Measurements from ENCODE around the gene RNF150.
"Not testable (repeated sequence)": the region's sequence is repeated elsewhere in the genome, so short reads cannot be mapped to it uniquely, and the experiment has no call there.

Gene RNF150

DNA sequence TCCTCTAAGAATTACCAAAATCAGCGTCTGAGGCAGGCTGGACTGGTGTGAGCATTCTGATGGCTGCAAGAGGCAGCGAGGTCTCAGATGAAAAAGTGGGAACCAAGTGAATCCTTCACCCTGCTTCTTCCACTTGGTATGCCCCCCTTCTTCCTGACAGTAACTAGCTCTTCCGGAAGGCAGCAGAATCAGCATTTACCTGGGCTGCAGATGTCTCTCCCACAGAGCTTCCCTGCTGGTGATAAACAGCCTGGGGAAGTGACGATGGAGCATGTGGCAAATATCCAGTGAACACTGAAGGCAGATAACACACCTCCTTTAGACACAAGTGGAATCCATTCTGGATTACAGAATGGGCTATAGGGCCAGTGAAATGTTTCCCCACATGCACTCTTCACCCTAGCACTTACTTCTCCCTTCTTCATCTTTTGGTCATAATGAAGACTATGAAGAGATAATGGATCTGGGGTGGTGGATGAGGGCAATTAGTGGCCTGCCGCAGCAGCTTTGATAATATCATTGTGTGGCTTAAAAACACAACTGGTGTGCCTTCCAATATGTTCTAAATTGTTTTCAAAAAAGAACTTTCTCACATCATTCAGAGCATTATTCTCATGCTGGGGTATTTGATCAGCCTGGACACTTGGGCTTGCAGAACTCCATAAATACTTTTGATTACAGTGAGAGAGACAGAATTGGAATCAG, 316.3 kb downstream of the RNF150 start:
- TF ChIP-seq, protein P1, sequence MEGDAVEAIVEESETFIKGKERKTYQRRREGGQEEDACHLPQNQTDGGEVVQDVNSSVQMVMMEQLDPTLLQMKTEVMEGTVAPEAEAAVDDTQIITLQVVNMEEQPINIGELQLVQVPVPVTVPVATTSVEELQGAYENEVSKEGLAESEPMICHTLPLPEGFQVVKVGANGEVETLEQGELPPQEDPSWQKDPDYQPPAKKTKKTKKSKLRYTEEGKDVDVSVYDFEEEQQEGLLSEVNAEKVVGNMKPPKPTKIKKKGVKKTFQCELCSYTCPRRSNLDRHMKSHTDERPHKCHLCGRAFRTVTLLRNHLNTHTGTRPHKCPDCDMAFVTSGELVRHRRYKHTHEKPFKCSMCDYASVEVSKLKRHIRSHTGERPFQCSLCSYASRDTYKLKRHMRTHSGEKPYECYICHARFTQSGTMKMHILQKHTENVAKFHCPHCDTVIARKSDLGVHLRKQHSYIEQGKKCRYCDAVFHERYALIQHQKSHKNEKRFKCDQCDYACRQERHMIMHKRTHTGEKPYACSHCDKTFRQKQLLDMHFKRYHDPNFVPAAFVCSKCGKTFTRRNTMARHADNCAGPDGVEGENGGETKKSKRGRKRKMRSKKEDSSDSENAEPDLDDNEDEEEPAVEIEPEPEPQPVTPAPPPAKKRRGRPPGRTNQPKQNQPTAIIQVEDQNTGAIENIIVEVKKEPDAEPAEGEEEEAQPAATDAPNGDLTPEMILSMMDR (IDR thresholded peaks at IDR 0.05; ENCODE audit: low read depth, low read length, missing control alignments): no peak
- in situ Hi-C loops (cut with HindIII; ENCODE audit: low sequenced_read_pairs): no loop called here
- DNase-seq (ENCODE audit: low read depth): no peak
- no peak overlapping the region for H3K4me3 ChIP-seq (ENCODE audit: low read depth, low read length)

DNA sequence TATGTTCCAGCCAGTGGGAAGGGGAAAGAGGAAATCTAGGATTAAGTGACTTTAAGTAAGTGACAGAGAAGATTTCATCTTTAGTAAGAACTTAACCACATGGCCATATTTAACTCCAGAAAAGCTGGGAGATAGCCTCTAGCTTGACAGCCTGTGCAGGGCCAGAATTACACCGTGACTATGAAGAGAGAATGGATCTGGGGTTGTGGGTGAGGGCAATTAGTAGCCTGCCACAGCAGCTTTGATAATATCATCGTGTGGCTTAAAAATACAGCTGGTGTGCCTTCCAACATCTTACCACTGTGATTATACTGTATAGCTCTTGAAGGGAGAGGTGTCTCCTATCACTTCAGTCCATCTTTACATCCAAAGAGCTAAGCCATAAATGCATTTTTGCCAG, 319.5 kb downstream of the RNF150 start:
- TF ChIP-seq, protein P1 (IDR thresholded peaks at IDR 0.05; ENCODE audit: low read depth, low read length, missing control alignments): no peak
- in situ Hi-C loops (cut with HindIII; ENCODE audit: low sequenced_read_pairs): no loop called here
- DNase-seq (ENCODE audit: low read depth): no peak
- H3K4me3 ChIP-seq (ENCODE audit: low read depth, low read length): no peak overlapping the region

DNA sequence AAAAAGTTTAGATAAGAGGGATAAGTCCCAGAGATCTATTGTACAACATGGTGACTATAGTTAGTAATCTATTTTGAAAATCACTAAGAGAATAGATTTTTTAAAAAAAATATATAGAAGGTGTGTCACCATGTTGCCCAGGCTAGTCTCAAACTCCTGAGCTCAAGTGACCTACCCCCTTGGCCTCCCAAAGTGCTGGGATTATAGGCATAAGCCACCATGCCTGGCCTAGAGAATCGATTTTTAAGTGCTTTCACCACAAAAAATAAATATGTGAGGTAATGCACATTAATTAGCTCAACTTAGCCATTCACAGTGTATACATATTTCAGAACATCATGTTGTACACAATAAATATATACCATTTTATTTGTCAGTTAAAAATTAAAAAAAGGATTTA, 320.4 kb downstream of the RNF150 start:
- H3K4me3 ChIP-seq (ENCODE audit: low read depth, low read length): no peak overlapping the region
- no peak for DNase-seq (ENCODE audit: low read depth)
- in situ Hi-C loops (cut with HindIII; ENCODE audit: low sequenced_read_pairs): no loop called here
- TF ChIP-seq, protein P1 (IDR thresholded peaks at IDR 0.05; ENCODE audit: low read depth, low read length, missing control alignments): no peak

DNA sequence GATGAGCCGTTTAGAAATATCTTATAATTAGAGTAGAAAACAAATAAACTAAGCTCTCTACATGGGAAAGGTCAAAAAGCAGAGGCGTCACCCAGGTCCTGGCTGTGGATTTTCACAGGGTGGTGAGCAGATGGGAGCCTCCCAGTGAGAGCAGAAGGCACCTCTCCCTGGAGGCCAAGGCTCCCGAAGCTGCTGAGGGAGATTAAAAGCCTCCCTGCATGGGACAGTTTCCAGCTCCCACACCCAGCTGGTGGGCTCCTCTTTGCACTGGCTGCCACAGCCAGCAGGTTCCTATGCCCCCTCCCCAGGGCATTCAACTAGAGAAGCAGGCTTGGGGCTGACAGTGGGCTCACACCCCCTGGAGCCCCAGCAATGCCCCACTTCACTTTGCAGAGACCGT, 321.8 kb downstream of the RNF150 start:
- no peak overlapping the region for H3K4me3 ChIP-seq (ENCODE audit: low read depth, low read length)
- in situ Hi-C loops (cut with HindIII; ENCODE audit: low sequenced_read_pairs): no loop called here
- TF ChIP-seq, protein P1 (IDR thresholded peaks at IDR 0.05; ENCODE audit: low read depth, low read length, missing control alignments): no peak
- DNase-seq (ENCODE audit: low read depth): no peak

DNA sequence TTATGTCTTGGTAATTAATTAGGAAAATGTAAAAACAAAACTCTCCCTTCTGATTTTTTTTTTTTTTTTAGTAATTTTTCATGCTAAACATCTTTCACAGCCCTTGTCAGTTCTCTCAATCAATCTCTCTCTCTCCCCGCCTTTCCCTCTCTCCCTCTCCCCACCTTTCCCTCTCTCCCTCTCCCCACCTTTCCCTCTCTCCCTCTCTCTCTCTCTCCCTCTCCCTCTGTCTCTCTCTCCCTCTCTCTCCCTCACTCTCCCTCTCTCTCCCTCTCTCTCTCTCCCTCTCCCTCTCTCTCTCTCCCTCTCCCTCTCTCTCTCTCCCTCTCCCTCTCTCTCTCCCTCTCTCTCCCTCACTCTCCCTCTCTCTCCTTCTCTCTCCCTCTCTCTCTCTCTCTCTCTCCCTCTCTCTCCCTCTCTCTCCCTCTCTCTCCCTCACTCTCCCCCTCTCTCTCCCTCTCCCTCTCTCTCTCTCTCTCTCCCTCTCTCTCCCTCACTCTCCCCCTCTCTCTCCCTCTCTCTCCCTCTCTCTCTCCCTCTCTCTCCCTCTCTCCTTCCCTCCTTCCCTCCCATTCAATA, 322.6 kb downstream of the RNF150 start:
- H3K4me3 ChIP-seq (ENCODE audit: low read depth, low read length); DNase-seq (ENCODE audit: low read depth); in situ Hi-C loops (cut with HindIII; ENCODE audit: low sequenced_read_pairs): not testable (repeated sequence)

Measured in astrocyte of the cerebellum (primary cell).